NCI-H1930 (cell line): Measurements from ENCODE around the gene PAFAH1B2.
"Not testable (repeated sequence)": the region's sequence is repeated elsewhere in the genome, so short reads cannot be mapped to it uniquely, and the experiment has no call there.

Experiments used
- DNase-seq, 2 experiments: peaks; one replicate each; lab custom pipeline; 2025; lab: John Stamatoyannopoulos, UW

Gene PAFAH1B2

DNA sequence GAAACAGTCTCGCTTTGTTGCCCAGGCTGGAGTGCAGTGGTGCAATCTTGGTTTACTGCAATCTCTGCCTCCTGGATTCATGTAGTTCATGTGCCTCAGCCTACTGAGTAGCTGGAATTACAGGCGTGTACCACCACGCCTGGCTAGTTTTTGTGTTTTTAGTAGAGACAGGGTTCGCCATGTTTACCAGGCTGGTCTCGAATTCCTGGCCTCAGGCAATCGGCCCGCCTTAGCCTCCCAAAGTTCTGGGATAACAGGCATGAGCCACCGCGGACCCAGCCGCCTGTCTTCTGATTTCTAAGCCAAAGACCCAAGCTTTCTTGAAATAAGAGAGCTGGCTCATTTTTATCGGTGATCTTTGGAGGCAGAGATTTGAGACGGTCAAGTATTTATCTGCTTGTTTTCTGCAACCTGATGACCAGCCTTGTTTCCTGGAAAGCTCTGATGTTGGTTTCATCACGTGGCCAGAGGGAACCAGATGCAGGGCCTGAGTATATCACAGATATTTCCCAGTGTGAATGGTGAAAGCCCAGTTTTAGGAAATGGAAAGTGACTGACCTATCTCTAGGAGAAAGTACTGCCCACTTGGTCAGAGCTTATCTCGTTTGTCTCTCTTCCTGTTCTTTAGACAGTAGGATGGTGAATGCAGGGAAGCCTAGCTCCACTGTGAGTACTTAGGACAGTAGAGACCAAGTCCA is 28.8 kb downstream of the PAFAH1B2 start:
- DNase-seq: no peak

DNA sequence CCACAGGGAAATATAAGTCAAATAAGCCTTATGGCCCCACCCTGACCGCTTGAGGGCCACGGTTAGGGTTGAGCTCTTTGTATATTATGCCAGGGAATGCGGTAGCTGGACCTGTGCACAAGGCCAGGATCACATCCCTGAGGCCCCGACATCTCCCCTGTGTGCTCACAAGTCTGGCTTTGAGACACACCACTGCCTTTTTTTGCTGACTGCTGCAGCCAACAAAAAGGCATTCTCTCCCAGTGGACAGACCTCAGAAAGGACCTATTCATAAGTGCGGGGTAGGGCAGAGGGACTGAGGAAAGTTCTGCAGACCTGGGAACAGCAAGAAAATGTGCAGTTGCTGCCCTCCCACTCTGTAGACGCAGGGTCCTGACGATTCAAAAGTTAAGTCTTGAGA is 31.0 kb downstream of the PAFAH1B2 start:
- no peak for DNase-seq

DNA sequence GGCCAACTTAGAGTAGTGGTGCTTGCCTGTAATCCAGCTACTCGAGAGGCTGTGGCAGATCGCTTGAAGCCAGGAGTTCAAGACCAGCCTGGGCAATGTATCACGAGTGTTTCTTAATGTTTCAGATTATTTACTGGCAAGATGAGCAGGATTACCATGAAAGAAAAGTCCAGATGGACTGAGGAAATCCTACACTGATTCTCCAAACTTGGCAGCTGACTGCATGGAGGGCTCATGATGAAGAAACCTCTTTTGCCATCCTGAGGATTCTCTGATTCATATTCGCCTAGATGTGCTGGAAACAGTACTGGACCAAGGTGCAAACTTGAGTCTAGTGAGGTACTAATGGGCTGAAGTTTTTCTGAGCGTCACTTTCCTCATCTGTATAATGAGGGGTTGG is 31.7 kb downstream of the PAFAH1B2 start:
- no peak for DNase-seq

DNA sequence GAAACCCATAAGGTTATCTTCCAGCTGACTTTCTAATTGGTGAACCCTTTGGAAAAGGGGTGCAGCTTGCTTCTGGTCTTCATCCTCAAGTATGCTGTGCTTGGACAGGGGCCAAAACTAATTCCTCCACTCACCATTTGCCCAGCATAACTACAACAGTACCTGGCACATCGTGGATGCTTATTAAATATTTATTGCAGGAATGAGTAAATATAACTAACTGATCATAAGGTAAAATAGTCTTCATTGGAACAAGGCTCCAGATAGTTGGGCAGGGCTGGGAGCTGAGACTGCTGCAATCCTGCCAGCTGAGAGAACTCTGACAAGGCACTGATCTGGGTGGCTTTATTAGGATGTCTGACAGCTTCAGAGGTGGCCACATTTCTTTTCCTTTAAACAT is 32.1 kb downstream of the PAFAH1B2 start:
- no peak for DNase-seq

DNA sequence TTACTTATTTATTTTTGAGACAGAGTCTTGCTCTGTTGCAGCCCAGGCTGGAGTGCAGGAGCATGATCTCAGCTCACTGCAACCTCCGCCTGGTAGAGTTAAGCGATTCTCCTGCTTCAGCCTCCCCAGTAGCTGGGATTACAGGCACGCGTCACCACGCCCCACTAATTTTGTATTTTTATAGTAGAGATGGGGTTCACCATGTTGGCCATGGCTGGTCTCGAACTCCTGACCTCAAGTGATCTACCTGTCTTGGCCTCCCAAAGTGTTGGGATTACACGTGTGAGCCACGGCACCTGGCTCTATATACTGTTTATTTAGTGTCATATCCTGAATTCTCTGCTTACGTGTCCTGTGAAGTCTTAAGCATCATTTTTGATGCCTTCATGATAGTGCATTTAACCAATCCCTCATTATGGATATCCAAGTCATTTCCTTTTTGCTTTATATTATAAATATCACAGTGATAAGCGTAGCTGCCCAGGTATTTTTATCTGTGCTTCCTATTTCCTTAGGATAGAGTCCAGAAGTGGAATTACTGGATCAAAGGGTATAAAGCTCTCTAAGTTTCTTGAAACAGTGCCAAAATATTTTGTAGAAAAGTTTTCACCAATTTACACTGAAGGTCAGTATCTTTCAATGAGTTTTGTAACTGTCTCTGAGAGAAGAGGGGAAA is 33.6 kb downstream of the PAFAH1B2 start:
- no peak for DNase-seq

DNA sequence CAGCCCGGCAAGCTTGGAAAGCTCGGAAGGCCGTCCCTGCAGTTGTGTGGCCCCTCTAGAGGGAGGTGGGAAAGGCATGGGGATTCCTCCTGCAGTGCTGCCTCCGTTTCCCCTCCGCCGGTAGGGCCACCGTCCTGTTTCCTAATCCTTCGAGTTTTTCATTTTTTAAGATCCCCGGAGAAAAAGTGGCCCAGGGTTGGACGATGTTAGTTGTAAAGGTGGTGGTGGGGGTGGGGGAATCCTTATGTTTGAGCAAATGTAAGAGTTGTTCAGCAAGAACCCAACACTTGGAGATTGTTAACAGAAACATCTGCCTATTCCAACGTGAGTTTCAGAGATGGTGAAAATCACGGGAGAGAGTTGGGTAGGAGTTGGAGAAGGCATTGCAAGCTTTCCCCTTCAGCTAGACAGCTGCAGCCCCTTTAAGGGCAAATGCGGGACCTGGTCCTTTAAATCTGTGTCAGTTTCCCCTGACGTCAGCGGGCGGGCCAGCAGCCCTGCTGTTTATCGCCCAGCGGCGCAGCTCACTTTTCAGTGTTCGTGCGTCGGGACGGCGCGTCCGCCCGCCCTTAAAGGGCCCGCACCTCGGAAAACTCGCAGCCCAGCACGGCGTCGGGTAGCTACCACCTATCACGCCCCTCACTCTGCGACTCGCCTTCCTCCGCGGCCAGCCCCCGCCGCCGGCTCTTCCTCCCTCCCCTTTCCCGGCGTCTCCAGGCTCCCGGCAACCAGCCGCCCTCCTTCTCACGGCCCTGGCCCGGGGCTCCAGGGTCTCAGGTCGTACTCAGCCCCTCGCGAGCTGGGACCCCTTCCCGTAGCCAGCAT is 34.3 kb downstream of the PAFAH1B2 start, which contains the start of gene SIDT2:
TSS of gene SIDT2 (plus strand) at position 534 of the 825 bp plus-strand sequence. CDS start 521 bp downstream, outside the sequence.
- peak; percentile 83 to 90 for DNase-seq

DNA sequence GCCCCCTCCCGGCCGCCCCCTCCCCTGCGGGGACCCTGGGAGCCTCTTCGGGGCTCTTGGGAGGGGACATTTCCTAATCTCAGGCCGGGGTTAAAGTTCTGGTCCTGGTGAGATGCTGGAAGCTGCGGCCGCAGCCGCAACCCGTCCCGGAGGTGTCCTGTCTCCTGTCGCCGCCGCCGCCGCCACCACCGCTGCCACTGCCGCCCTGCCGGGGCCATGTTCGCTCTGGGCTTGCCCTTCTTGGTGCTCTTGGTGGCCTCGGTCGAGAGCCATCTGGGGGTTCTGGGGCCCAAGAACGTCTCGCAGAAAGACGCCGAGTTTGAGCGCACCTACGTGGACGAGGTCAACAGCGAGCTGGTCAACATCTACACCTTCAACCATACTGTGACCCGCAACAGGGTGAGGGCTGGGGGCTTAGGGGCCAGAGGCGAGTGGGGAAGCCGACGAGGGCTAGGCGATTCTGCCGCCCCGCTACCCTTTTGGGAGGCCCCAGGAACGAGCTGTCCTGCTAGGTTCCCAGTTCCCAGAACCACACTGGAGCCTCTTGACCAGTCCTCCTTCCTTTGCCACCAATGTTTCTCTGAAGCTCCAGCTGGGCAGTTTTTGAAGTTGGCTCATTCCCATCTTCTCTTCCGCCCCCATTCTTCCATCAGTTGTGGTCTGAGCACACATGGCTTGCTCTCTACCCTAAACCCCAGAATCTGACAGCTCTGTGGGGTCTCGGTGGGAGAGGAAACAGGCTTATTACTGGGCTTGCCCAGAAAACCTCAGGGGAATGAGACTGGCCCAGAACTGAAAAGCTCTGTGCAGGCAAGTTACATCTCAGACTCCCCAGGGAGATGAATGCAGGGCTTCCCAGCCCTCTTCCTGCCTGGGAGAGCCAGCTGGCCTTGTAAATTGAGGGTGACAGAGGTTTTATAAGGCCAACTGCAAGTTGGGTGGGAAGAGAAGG is 35.2 kb downstream of the PAFAH1B2 start:
- no peak for DNase-seq

DNA sequence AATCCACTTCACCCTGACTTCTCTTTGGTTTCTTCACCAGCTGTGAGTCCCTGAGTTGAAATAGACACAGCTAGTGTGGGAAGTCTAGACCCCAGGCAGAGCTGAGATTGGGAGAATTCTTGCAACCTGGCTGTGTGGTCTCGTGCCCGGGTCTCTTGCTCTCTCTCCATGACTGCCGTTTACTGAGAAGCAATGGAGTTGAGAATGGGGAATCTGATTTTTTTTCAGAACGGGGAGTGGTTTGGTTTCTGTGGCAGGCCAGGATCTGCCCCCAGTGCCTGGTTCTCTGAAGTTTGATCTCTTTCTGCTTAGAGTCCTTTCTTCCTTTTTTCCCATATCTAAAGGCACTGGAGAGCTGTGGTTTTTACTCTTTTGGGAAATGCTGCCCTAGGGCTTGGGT is 35.9 kb downstream of the PAFAH1B2 start:
- no peak for DNase-seq

DNA sequence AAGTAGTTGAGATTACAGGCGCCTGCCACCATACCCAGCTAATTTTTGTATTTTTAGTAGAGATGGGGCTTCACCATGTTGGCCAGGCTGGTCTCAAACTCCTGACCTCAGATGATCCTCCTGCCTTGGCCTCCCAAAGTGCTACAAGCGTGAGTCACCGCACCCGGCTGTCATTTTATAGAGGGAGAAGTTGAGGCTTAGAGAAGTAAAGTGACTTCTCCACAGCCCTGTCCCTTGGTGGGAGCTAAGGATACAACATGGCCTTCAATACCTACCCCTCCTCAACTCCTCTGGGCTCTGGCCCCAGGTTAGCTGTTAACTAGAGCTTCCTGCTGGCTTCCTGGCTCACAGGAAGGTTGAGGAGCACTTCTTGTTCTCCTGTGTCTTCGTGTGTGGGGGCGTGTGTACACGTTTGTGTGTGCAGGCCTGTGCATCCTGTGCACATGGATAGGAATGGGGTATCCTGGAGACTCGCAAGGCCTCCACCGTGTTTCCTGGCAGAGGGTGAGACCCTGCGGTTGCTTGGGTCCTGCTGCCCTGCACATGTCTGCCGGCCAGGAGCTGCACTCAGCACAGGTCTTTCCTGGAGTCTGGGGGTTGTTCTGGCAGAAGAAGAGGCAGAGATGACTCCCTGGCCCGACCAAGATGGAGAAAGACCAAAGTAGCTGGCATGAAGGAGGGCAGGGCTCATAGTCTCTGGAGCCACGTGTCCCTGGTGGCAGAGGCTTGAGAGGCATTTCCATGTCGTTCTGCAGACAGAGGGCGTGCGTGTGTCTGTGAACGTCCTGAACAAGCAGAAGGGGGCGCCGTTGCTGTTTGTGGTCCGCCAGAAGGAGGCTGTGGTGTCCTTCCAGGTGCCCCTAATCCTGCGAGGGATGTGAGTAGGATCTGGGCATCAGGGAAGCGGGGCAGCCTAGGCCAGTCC is 36.8 kb downstream of the PAFAH1B2 start:
- DNase-seq: peak; percentile 48 to 64

DNA sequence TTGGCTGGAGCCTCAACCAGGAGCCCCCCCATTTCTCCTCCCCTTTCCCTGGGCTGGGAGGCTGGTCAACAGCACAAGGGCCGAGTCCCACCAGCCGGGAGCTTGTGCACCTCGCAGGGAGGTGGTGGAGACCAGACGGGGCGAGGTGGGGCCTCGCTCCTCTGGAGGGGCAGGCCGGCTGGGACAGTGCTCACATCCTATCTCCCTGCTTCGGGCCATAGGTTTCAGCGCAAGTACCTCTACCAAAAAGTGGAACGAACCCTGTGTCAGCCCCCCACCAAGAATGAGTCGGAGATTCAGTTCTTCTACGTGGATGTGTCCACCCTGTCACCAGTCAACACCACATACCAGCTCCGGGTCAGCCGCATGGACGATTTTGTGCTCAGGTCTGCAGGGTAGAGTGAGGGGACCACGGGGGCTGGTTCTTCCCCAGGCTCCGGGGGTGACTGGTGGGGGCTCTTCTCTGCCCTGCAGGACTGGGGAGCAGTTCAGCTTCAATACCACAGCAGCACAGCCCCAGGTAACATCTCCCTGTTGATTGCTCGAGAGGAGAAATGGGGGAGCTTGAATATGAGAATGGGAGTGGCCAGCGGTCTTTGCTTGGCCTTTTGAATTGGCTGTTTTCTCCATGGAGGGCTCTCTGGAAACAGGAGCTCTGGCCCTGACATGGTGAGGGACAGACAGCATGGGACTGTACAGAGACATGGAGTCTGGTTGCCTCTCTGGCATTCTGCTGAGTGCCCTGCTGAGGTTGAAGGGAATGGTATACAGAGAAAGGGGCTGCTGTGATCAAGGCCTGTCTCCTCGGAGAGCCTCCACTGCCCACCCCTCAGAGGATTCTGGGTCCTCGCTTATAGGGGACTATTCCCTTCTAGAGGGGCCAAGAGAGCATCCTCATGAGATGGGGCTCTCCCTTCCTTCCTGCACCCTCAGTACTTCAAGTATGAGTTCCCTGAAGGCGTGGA is 37.8 kb downstream of the PAFAH1B2 start:
- no peak for DNase-seq

DNA sequence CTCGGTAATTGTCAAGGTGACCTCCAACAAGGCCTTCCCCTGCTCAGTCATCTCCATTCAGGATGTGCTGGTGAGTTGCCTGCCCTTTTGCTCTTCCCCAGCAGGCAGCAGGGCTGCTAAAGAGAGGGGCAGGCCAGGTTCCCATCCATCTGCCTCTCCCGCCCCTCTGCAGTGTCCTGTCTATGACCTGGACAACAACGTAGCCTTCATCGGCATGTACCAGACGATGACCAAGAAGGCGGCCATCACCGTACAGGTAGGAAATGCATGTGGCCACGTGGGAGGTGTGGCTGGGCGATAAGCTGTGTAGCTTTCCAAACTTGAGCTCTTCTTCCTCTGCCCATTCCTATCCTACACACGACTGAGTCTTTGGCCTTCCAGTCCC is 38.5 kb downstream of the PAFAH1B2 start:
- DNase-seq: no peak

DNA sequence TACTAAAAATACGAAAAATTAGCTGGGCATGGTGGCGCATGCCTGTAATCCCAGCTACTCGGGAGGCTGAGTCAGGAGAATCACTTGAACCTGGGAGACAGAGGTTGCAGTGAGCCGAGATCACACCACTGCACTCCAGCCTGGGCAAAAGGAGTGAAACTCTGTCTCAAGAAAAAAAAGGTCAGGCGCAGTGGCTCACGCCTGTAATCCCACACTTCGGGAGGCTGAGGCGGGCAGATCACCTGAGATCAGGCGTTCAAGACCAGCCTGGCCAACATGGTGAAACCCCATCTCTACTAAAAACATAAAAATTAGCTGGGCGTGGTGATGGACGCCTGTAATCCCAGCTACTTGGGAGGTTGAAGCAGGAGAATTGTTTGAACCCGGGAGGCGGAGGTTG is 39.1 kb downstream of the PAFAH1B2 start:
- not testable (repeated sequence) for DNase-seq

DNA sequence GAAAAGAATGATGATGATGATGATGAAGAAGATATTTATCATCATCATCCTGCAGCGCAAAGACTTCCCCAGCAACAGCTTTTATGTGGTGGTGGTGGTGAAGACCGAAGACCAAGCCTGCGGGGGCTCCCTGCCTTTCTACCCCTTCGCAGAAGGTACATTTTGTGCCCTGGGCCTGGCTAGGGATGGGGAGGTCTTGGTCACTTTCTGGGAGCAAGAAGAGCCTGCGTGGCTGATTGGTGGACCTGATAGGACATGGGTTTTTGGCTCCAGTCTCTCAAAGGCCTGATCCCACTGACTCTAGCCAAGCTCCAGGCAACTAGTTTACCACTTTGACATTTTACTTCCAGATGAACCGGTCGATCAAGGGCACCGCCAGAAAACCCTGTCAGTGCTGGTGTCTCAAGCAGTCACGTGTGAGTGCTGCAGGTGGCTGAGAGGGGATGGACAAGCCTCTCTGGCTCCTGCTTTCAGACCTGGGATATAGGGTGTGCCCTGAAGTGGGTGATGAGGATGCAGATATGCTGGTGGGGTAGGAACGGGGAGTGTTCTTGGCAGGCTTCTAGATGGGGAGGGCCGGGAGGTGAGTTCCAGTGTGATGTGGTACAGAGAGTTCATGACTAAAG is 39.8 kb downstream of the PAFAH1B2 start:
- no peak for DNase-seq

DNA sequence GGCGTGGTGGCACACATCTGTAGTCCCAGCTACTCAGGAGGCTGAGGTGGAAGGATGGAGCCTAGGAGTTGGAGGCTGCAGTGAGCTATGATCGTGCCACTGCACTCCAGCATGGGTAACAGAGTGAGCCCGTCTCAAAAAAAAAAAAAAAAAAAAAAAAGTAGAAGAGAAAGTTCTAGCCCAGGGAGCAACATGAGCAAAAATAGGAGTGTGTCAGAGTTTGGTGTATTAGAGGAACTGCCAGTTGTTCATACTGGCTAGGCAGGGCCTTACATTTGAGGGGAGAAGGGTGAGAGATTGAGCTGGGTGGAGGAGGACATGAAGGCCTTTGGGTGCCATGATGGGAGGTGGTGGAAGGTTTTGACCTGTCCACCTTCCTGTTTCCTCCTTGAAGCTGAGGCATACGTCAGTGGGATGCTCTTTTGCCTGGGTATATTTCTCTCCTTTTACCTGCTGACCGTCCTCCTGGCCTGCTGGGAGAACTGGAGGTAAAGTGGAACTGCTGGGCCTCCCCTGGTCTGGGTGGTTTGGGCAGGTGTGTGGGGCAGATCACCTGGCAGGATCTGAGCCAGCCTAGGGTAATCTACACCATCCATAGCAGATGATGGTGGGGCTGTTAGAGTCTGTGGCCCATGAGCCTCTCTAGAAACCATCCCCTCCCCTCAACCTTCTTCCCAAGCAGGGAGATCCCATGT is 41.8 kb downstream of the PAFAH1B2 start:
- no peak for DNase-seq

DNA sequence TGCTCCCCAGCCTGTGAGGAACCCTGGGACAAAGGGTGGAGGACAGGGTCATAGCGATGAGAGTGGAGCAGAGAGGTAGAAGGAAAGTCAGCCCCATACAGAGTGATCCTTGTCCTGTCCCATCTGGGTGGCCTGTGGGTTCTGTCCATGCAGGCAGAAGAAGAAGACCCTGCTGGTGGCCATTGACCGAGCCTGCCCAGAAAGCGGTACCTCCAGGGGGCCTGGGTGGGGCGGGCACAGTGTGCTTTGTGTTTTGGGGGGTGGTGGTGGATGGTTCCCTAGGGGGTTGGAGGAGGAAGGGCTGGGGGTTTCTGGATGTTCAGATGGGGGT is 42.3 kb downstream of the PAFAH1B2 start:
- DNase-seq: no peak

DNA sequence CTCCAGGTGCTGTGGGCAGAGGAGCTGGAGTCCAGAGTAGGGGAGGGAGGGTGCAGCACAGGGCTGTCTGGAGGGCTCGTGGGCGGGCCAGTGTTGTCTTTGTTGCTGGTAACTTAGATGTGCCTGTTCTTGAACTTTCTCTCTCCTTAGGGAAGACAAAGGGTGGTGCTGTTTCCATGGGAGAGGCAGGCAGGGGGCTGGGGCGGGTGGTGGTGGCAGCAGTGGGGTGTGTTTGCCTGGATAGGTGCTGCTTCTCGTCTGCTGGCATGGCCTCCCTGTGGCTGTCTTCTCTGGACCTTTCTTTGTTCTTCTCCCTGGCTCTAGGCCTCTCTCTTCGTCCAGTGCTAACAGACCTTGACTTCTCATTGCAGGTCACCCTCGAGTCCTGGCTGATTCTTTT is 42.9 kb downstream of the PAFAH1B2 start:
- no peak for DNase-seq

DNA sequence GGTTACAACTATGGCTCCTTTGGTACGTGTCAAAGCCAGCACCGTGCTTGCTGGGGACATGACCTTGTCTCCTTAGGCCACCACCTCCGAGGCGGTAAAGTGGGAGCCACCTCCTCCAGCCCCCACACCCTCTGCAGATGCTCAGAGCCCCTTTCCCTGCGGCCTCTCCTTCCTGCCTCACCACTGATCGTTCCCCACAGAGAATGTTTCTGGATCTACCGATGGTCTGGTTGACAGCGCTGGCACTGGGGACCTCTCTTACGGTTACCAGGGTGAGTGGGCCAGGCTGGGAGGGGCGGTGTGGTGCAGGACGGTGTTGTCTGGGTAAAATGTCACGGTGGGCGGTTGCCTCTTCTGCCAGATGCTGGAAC is 43.3 kb downstream of the PAFAH1B2 start:
- no peak for DNase-seq

DNA sequence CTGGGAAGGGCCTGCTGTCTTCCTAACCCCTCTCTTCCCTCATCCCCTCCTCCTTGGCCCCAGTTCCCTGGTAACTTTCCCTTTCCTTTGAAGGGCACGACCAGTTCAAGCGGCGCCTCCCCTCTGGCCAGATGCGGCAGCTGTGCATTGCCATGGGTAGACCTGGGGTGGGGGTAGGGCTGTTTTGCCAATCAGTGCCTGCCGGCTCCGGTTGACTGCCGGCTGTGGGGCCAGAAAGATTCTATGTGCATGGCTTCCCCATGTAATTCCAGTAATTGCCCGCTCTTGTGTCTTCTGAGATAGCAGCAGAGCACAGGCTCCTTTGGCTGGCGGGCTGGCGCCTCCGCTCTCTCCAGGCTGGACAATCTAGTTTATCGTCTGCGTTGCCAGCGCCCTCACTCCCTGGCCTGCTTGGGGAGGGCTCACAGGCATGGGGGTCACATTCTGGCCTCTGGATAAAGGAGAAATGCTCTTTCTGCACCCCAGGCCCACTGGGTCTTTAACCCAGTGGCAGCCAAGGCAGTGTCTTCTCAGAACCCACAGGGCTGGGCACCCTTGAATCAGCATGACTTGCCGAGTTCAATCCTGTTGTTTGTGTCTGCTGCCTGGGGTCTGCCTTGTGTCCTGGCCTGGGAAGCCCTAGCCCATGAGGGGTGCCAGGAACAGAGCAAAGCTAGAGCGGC is 43.9 kb downstream of the PAFAH1B2 start:
- DNase-seq: no peak
